Activated T-cell treated with anti-CD3 and anti-CD28 coated beads for 48 hours (primary cell): Measurements from ENCODE around the gene TANGO6.
"Not testable (repeated sequence)": the region's sequence is repeated elsewhere in the genome, so short reads cannot be mapped to it uniquely, and the experiment has no call there.

Experiments used
- DNase-seq: peaks from one replicate; pipeline ENCODE4 v3.0.0-alpha.2; 2020; ENCODE audit warnings: low read depth

The TANGO6 gene

DNA sequence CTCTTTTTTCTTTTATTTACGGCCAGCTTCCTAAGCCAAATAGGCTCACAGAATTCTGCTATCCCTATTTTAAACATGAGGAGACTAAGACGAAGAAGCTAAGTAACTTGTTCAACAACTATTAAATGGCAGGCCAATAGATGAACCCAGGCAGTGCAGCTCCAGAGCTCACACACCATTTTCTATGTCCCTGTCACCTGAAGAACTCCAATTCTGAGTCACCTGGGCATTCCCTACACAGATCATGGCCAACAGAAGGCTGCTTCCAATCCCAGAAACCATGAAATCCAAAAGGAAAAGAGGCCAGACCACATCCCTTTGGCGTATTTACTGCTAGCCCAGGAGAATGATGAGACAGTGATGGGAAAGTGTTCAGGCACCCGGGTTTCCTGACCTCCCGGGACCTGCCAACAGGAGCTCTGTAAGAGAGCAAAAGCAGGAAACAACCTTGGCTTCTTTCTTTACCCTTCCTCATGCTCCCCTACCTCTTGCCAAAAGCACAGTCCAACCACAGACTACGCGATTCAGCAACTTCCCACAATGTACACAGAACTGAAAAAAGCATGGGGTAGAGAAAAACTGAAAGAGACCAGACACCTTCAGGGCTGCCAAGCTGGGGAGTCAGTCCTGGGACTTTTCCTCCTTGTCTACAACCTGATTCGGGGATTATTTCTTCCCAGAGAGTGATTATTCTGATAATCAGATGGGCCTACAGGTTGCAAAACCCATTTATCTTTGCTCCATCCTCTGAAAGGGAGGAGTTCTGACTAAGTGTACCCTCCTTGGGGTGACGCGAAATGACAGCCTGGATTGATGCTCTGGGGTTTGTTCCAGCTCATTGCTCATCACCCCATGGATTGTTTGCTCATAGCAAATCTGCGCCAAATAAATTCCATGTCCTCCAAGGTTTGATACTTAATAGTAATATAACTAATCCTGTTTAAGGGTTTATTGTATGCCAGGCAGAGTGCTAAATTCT is 214.4 kb downstream of the TANGO6 start:
- no peak for DNase-seq

- not testable (repeated sequence) for DNase-seq
Measured at GRCh38 chr16:69063491-69063890, 220.2 kb downstream of the TANGO6 start.

DNA sequence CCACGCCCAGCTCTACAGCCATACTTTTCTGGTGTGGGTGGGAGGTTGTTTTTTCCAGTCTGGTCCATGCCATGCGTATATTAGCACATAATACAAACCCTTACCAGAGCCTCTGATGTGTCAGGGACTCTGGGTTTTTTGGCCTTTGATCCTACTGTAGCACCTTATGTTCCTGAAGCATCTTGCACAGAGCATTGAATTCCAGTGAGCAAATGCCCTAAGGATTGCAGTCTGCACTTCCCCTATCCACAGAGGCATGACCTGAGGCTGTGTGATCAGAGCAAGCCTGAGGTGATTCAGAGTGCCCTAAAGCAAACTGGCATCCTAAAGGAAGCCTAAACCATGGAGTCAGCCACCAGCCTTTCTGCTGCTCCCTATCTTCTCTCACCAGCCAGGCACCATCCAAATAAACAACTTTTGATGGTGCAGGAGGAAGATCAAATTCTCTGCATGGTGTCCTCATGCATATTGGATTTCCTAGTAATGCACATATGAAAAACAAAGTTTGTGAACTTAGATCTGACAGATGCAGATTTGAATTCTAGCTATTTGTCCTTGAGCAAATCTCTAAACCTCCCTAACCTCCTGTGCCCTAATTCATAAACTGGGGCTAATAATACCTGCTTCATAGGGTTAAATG is 220.9 kb downstream of the TANGO6 start:
- no peak for DNase-seq

GRCh38 chr16:69064764-69065313 is 221.5 kb downstream of the TANGO6 start:
- no peak for DNase-seq

- DNase-seq = no peak
Measured at GRCh38 chr16:69069504-69069903, 226.2 kb downstream of the TANGO6 start.

GRCh38 chr16:69071036-69071435 is 227.7 kb downstream of the TANGO6 start:
- DNase-seq = no peak

DNA sequence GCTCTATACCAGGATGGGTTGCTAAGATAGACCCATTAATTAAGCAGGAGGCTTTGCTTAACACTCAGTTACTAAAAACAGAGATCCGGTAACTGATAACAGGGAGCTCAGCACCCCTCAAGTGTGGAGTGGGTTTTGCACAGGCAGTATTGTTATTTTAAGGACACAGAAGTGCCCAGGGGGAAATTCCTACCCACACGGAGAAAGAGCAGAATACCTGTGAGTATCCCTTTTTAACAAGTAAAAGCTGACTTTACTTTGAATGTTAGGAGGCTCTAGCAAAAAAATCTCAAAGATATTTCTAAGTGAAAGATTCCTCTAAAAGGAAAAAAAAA is 229.3 kb downstream of the TANGO6 start:
- DNase-seq = no peak

DNA sequence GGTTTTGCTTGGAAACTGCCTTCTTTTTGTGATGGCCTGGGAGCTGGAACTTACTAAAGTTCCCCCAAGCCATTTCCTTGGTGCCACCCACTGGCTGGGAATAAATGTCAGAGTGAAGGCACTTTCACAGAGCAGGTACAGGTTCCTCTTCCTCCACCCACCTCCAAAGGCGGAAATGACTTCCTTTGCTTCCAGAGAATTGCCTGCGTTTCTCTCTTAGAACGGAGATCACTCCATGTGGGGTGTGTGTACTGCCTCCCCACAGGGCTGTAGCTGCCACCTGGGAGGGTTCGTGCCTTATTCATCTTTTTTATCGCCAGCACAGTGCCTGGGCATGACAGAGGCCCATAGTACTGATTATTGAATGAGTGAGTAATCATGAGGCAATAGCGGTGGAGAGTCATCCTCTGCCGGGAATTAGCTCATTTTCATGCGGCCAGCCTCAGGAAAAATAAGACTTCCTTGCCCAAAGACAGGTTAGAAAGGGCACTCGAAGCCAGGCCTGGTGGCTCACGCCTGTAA is 229.9 kb downstream of the TANGO6 start:
- no peak for DNase-seq

DNA sequence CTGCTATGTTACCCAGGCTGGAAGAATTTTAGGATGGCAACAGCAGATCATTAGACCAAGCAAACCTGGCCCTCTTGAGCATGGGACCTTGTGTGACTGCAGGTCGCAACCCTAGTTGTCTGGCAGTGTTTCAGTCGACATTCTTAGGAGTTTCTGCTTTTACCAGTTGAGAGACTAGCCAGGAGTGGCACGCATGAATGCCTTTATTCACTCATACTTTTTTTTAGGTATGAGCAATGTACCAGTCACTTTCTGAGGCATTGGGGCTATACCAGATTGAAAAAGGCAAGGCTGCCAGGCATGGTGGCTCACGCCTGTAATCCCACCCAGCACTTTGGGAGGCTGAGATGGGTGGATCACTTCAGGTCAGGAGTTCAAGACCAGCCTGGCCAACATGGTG is 233.9 kb downstream of the TANGO6 start:
- no peak for DNase-seq

- no peak for DNase-seq
Measured at GRCh38 chr16:69078073-69078472, 234.7 kb downstream of the TANGO6 start.

DNA sequence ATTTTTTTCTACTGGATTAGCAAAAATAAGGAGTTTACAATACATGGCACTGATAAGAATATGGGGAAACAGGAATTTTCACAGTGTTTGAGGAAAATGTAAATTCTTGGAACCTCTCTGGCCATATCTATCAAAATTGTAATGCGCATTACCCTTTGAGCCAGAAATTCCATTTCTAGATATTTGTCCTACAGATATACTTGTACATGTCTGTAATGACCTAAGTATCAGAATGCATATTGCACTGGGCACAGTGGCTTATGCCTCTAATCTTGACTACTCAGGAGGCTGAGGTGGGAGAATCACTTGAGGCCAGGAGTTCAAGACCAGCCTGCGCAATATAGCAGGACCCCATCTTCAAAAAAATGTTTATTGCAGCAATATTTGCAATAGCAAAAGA is 236.4 kb downstream of the TANGO6 start:
- DNase-seq = no peak

- no peak for DNase-seq
Measured at GRCh38 chr16:69083306-69083941, 240.1 kb downstream of the TANGO6 start.

GRCh38 chr16:69084289-69084688 is 241.0 kb downstream of the TANGO6 start:
- no peak for DNase-seq

- DNase-seq = no peak
Measured at GRCh38 chr16:69085032-69085695, 241.8 kb downstream of the TANGO6 start.

DNA sequence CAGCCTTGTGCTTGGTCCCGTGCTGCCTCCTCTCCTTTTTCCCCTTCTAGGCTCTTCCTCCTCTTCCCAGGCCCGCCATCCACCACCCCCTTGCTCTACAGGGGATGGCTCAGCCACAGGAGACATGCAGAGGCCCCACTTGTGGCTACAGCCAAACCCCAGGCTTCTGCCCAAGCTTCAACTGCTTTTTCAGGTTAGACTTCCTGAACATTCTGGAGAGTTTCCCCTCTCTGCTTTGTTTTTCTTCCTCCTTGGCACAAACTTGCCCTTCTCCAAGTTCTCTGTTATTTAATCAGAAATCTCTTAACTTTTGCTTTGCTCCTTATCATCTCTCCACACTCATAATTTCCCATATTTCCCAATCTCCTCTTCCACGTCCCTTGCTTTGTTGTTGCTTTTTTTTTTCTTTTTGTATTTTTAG is 243.8 kb downstream of the TANGO6 start:
- DNase-seq = no peak

- no peak for DNase-seq
Measured at GRCh38 chr16:69088684-69089083, 245.4 kb downstream of the TANGO6 start.

DNA sequence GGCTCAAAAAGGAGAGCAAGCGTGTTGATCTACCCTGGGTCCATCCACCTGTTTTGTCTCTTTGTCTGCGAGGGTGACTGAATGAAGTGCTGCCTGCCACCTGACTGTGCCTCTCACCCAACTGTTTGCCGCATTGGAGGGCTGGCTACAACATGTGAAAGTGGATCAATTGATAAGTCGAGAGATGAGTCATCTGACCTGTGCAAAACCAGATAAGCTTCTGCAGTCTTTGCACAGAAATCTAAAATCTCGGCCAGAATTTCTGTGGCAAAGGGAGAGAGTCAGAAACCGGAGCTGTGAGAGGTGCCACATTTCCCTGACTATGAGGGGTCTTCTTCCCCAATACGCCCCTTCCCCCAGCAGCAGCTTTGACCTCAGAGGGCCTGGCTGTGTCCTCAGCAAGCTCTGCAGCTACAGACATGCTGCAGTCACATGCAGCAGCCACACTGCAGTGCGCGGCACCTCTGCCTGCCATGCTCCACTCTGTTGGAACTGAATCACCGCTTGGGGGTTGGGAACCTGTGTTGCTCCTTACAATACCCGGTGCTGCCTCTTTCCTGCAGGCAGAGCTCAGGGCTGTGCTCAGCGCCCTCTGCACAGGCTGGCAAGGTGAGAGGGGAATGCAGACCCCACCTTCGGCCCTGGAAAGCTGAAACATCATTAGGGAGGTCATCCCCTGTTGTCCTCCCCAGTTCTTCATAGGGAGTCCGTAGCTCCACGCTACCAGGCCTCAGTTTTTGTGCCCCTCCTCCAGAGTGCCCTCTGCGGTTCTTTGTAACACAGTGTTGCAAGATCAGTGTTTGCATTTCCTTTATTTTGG is 246.0 kb downstream of the TANGO6 start:
- no peak for DNase-seq

- DNase-seq = no peak
Measured at GRCh38 chr16:69093974-69094373, 250.6 kb downstream of the TANGO6 start.

GRCh38 chr16:69094501-69094900 is 251.2 kb downstream of the TANGO6 start:
- DNase-seq = no peak

DNA sequence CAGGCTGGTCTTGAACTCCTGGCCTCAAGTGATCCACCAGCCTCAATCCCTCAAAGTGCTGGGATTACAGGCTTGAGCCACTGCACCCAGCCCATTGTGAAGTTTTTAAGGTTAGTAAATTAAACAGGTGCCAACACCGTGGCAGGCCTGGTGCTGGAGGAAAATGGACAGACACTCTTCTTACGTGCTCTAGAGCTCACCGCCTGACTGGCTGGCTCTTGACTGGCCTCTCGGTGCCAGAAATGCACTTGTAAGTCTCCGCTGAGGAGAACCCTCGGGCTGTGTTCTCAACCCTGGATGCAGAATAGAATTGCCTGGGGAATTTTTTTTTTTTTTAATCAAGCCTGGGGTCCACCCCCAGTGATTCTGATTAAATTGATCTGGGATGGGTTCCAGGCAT is 251.9 kb downstream of the TANGO6 start:
- no peak for DNase-seq
